Measurements from ENCODE around the gene XYLT1. TPM values are rescaled to one million over a fixed set of nuclear protein-coding genes. Genes with fewer than 3 reads are reported as not detected.

XYLT1 gene
- total and polyA plus RNA-seq, 9 of the 15 experiments (the other 6 are each of a cell fraction or from before 2014, with no cell fraction given): 0.03 to 0.09 (median 0.08) TPM; not detected in 6

- no peaks in the 10 kb centered on the region for H3K4me1 ChIP-seq (replicated peaks in 1 of 2; ENCODE audit: control insufficient read depth in 2 of 2, insufficient read depth in 2 of 2, low read length in 2 of 2)
- TF ChIP-seq BMI1 (IDR thresholded peaks at IDR 0.05; ENCODE audit: low read length) (no peak), YY1 (IDR thresholded peaks at IDR 0.05; ENCODE audit: borderline replicate concordance in 1 of 3, control insufficient read depth in 1 of 3, extremely low read depth in 1 of 3, insufficient read depth in 3 of 3, insufficient read length in 1 of 3, insufficient replicate concordance in 2 of 3, low read depth in 1 of 3, low read length in 2 of 3) (no peak), TSC22D4 (tag; IDR thresholded peaks at IDR 0.05) (no peak), SMARCA5 (IDR thresholded peaks at IDR 0.05) (no peak), RBFOX2 (IDR thresholded peaks at IDR 0.05; ENCODE audit: low read depth, low read length) (no peak), RNF219 (CRISPR knock-in tag; IDR thresholded peaks at IDR 0.05) (no peak), NR2F6 (CRISPR knock-in tag; IDR thresholded peaks at IDR 0.05) (no peak)
- DNase-seq (ENCODE audit: extremely low read depth in 1 of 4, low spot score in 3 of 4): no peak
- peaks cover 2 to 24% of the 10 kb centered on the region in 2 experiments; a peak in 3 of 5 replicates for H3K27me3 ChIP-seq (ENCODE audit: control insufficient read depth in 2 of 2, insufficient read depth in 2 of 2, low read length in 2 of 2)
- H3K36me3 ChIP-seq (ENCODE audit: control insufficient read depth, insufficient read depth, low read length): no peaks in the 10 kb centered on the region
- 3% methylated on average over 3 of the region's 3 CpGs for WGBS (ENCODE audit: insufficient coverage, low coverage, missing lambda C conversion rate)
- no peak overlapping the region for H2AFZ ChIP-seq (ENCODE audit: low read depth, low read length)
- no peak for FAIRE-seq
- H4K20me1 ChIP-seq (replicated peaks; ENCODE audit: control insufficient read depth, insufficient read depth, low read length): no peaks in the 10 kb centered on the region
- no peak overlapping the region for H3K4me2 ChIP-seq (ENCODE audit: insufficient read depth, low read length)
- no peak overlapping the region for H3K27ac ChIP-seq (ENCODE audit: extremely low read depth, low read depth, low read length)
- no peaks in the 10 kb centered on the region for H3K9me1 ChIP-seq (ENCODE audit: control insufficient read depth, insufficient read depth, low read length)
- H3K9me3 ChIP-seq (replicated peaks; ENCODE audit: control insufficient read depth, insufficient read depth, low read depth, low read length): no peaks in the 10 kb centered on the region
- in situ Hi-C loops (cut with MboI) (no loop called here), intact Hi-C loops (cut with micrococcal nuclease) (no loop called here)
- no peak overlapping the region for H3K9ac ChIP-seq (ENCODE audit: insufficient read depth in 1 of 2, low read depth in 2 of 2, low read length in 2 of 2)
- no TSS peak for BruUV-seq (replicated peaks)
- POLR2A ChIA-PET: no interaction called here
- ATAC-seq: no peak
- CTCF ChIA-PET (ENCODE audit: low intra/inter-chr PET ratio): no interaction called here
- H3K4me3 ChIP-seq: no peak overlapping the region
- H3K79me2 ChIP-seq (ENCODE audit: control insufficient read depth, insufficient read depth, low read length): no peaks in the 10 kb centered on the region
These were observed 63.4 kb downstream of the XYLT1 start for GRCh38 chr16:17407321-17407720.

Measured in K562 (cell line).